GM21526 (cell line): ENCODE measurements around the gene SPON1.
"Not testable (repeated sequence)": the region's sequence is repeated elsewhere in the genome, so short reads cannot be mapped to it uniquely, and the experiment has no call there.

ENCODE experiments used
- ATAC-seq: cut with Tn5 transposase; IDR thresholded peaks from one replicate; pipeline ENCODE4 v1.9.1; 2021; ENCODE audit warnings: moderate library complexity; ENCODE audit not compliant: unreplicated experiment, low FRiP score

The SPON1 gene

DNA sequence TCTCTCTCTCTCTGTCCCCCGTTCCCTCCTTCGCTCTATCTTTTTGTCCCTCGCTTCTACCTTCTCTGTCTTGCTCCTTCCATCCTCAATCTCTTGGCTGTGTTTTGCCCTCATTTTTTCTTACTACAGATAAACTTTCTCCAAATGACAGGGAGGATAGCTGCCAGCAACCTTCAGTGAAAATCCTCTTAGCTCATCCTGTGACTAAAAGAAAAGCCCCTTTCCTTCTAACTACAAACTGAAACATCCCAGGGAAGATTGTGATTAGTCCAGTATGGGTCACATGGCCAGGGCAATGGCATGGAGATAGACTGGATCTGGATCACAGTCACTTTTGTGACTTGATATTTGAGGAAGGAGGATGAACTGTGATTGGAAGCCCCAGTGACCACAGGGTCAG, 10.4 kb downstream of the SPON1 start:
- ATAC-seq: no peak

DNA sequence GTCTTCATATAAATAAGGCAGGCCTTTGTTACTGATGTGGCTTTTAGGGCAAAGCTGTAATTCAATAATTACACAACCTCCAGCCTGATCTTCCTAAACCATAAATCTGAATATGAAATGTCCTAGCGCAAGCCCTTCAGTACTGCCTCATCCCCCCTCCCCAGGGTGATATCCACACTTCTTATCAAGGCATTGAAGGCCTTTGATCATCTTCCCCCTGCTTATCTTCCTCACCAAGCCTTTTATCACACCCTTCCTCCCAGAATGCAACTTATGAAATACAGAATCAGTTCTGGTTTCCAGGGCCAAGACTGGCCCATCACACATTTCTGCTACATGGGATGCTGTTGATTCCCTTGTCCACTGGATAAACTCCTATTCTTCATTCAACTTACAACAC, 12.1 kb downstream of the SPON1 start:
- ATAC-seq: no peak

DNA sequence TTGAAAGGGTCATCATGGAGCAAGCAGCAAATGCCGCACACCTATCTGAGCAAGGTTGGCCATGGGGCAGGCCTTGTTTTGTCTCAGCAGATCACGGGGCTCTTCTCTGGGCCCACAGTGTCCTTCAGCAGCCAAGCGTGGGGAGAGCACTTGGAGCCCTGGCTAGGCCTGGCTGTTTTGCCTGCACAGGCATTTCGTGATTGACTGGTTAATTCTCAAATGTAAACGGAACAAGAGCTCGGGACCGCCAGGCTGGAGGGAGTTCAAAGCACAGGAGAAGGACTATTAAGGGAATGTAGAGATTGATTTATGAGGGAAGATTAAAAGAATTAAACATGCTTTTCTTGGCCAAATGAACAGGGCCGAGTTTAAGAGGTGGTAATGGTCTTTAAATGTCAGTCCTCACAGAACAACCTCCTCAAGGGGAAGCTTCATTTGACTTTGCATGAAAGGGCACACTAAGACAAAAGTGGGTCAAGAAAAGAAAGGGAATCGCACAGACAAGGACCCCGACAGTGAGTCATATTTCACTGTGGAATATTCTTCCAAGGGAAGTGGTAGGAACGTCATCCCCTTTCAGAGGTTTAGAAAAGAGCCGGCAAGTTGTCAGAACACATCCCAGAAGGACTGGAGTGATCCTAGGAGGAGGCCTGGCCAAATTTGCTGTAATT, 20.7 kb downstream of the SPON1 start:
- ATAC-seq: no peak

DNA sequence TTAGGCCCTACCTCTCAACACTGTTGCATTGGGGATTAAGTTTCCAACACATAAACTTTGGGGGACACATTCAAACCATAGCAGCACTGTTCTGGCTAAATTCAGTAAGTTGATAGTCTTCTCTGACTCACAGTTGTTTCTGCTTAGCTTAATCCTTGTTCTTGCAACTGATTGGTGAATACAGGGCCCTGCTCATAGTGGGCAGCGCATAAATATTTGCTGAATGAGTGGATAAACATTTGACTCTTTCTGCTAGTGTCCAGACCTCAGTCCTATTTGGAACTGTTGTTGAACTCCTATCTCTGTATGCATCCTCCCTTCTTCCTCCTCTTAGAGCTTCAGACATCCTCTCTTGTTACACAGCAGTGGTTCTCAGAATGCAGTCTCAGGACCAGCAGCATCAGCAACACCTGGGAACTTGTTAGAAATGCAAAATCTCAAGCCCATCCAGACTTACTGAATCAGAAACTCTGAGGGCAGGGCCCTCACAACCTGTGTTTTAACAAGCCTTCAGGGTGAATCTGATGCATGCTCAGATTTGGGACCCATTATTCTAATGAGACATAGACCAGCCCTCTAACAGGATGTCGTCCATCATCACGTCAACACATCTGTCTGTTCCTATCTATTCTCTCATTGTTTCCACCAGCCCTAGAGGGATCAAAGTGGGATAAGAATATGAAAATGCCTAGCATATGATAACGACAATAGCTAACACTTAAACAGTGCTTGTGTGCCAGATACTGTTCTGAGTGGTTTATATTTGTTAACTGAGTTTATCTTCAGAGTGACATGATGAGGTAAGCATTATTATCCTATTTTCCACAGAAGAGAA, 22.3 kb downstream of the SPON1 start:
- no peak for ATAC-seq

DNA sequence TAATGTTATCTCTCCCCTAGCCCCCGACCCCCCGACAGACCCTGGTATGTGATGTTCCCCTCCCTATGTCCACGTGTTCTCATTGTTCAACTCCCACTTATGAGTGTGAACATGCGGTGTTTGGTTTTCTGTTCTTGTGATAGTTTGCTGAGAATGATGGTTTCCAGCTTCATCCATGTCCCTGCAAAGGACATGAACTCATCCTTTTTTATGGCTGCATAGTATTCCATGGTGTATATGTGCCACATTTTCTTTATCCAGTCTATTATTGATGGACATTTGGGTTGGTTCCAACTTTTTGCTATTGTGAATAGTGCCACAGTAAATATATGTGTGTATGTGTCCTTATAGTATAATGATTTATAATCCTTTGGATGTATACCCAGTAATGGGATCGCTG, 24.2 kb downstream of the SPON1 start:
- ATAC-seq: not testable (repeated sequence)

DNA sequence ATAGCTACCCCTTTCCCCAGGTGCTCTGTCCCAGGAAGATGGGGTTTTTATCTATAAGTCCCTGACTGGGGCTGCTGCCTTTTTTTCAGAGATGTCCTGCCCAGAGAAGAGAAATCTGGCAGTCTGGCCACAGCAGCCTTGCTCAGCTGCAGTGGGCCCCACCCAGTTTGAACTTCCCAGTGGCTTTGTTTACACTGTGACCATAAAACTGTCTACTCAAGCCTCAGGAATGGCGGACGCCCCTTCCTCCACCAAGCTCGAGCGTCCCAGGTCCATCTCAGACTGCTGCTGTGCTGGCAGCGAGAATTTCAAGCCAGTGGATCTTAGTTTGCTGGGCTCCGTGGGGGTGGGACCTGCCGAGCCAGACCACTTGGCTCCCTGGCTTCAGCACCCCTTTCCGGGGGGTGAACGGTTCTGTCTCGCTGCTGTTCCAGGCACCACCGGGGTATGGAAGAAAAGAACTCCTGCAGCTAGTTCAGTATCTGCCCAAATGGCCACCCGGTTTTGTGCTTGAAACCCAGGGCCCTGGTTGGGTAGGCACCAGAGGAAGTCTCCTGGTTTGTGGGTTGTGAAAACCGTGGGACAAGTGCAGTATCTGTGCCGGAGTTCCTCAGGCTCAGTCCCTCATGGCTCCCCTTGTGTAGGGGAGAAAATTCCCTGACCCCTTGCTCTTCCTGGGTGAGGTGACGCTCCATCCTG, 29.8 kb downstream of the SPON1 start:
- not testable (repeated sequence) for ATAC-seq

DNA sequence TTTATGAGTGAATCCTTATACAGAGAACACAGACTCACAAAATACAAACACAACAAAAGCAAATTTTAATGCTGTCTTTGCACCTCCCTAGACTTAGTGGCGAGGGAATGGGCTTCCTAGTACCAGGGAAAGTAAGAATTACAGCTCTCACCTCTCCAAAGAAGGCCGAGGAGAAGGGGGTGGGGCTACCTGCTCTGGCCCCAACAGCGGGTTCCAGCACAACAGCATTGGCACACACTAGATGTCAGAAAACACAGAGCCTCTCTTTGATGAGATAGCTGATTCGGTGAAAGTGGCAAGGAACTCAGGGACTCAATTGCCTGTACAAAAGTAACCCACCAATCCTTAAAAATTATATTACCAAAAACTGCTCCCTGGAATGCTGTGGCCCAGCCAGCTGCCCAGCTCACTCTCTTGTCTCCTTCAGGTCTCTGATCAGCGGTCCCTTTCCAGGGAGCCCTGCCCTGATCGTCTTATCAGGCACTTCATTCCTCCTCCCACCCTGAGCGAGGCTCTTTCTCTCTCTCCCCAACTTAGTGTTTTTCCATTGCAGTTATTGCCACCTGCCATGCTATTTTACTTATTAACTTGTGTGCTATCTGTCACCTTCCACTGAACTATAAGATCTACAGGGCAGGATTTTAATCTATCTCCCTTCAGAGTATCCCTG, 30.7 kb downstream of the SPON1 start:
- ATAC-seq: no peak

DNA sequence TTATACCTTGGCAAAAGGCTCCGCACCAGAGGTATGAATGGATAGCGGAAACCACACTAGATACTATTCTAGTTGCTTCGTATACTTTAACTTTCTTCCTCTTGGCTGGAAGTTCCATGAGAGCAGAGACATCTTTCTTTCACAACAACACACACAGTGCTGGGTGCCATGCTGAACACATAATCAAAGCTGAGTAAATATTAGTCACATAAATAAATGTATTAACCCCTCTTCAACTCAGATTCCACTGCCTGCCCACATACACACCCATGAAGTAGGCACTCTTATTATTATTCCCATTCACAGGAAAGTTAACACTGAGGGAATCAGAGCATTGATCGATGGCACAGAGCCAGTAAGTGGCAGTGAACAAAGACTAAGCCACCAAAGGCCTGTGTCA, 35.4 kb downstream of the SPON1 start:
- ATAC-seq: no peak

DNA sequence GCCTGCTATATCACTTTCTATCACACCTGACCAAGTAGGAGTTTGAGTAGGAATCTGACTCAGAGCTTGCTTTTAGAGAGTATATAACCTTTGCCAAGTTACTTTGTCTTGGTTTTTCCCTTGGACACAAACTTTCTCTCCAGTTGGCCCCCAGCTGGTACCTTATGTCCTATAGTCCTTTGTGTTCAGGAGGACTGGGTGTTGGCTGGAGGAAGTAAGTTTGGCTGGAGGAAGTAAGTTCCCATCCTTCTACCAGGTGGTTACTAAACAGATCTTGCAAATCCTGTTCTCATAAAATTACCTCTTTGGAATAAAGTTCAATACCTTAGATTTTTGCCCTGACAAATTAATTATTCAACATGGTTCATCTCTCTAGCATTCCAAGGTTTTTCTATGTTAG, 37.2 kb downstream of the SPON1 start:
- ATAC-seq: no peak

DNA sequence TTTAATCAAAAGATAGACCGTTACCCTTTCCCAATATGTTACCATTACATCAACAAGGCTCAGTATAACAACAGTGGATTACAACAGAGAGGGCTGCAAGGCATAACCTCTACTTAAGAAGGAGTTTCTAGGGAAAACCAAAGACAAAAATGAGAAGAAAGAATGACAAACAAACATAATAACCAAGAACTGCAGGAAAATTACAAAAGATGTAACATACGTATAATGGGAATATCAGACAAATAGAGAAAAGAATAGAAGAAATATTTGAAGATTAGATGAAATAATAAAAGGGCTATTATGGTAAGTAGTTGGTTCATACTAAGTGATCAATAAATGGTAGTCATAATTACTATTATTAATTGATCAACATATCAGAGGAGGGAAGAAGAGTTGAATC, 39.1 kb downstream of the SPON1 start:
- no peak for ATAC-seq

DNA sequence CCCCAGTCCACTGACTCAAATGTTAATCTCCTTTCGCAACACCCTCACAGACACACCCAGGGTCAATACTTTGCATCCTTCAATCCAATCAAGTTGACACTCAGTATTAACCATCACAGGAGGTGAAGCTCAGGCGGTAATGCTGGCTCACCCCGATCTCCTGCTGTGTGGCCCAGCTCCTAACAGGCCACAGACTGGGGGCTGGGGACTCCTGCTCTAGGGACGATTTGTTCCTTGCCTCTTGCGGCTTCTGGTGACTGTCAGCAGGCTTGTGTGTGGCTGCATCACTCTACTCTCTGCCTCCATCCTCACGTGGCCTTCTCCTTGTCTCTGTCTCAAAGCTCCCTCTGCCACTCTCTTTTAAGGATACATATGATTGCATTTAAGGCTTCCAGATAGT, 45.0 kb downstream of the SPON1 start:
- no peak for ATAC-seq

DNA sequence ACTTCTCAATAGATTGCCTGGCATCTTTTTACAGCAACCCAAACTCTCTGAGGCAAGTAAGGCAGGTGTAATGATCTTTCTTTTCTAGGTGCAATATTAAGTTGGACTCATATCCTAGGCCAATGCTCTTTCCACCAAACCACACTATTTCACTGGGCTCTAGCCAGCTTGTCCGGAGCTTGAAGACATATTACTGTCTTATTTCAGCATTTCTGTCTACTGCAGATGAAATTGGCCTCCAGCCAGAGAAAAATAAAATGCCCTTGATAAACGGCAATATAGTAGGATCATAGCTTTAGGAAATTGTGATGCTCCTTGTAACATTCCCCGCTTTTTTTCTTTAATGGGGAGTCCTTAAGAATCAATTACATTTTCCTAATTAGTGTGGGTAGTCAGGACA, 48.1 kb downstream of the SPON1 start:
- no peak for ATAC-seq

DNA sequence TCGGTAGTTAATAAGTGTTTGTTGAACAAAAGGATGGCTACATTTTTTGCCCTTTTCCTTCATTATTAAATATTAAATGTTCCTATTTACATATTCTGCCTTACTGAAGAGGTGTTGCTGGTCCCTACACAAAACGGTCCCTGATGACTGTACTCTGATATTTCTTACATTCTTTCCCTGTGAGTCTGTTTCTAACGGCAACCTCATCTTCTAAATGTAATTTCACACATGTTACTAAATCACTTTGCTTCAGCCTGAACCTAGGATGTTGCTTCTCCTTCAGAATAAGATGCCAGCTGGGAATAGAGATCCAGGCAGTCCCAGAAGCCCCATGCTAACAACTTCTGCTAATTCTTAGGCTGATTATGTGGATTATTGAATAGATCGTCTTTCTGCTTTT, 50.3 kb downstream of the SPON1 start:
- ATAC-seq: no peak

DNA sequence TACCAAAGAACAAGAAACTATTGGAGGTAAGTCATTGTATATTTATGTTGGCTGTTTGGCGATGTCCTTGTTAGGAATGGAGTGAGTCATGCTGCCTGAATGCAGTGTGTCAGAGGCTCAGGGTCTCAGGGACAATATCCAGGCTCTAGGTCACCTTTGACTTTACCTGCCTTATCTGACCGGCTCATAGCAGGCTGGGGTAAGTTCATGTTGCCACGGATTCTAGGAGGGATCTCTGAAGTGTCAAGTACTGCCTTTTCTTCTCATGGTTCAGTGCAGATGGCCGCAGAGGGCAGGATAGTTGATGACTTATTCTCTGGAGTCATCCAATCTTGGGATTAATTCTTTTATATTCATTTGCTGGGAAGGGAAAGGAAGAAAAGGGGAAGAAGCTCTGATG, 53.2 kb downstream of the SPON1 start:
- ATAC-seq: no peak

DNA sequence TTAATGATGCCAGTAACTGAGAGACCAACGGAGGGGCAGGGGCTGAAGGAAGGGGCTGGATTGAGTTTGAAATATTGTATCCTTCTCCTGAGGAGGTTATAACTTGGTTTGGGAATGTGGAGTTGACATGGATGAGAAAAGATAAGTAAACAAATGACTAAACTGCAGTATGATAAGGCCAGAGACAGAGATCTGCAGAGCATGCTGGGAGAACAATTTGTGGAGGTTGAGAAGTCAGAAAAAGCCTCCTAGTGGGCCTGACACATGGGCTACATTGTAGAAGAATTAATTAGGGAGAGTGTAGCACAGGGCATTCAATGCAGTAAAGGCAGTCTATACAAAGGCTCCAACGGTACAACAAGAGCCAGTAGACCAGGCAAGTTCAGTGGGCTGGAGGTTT, 55.9 kb downstream of the SPON1 start:
- ATAC-seq: no peak

DNA sequence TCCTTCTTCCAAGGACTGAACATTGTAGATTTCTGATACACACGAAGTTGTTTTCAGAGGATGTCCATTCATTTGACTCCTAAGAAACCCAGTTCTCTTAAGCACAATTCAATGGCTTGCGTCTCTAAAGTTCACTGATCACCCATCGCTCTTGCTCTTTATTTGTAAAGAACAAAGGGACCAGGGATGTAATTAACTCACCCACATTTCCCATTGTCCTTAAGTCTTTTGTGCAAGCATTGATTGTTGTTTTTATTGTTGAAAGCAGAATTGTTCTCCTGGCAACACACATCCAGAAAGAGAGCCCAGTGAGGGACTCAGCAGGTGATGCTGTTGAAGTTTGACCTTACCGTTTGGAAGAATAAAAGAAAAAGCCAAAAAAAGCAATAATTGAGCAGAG, 59.2 kb downstream of the SPON1 start:
- no peak for ATAC-seq

DNA sequence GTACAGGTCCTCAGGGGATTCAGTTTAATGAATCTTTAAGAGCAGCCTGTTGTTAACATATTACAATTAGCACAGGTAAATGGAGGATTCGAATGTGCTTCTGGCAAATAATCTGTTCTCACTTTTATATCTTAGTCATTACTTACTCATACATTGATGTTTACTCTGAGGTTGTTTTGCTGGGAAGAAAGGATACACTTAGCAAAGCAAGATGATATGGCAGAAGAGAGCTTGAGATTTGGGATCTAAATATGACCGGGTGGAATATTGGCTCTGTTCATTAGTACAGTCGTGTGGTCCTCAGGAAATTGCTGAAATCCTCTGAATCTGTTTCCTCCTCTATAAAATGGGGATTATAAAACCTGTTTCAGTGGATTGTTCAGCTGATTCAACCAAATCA, 59.7 kb downstream of the SPON1 start:
- no peak for ATAC-seq

DNA sequence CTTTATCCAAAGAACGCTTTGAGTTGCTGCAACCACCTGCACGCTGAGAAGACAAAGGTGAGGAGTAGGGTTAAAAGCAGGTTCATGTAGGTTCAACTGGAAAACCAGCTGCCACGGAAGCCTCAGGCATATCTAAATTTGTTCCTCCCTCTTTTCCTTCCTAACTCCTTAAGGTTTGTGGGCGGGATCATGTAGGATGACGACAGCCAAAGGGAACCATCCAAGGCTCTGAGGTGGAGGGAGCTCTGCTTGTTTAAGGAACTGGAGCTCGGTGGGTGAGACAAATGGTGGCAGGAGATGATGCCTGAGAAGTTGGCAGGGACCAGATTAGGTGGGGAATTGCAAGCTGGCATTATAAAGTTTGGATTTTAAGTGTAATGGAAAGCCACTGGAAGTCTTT, 60.3 kb downstream of the SPON1 start:
- no peak for ATAC-seq

DNA sequence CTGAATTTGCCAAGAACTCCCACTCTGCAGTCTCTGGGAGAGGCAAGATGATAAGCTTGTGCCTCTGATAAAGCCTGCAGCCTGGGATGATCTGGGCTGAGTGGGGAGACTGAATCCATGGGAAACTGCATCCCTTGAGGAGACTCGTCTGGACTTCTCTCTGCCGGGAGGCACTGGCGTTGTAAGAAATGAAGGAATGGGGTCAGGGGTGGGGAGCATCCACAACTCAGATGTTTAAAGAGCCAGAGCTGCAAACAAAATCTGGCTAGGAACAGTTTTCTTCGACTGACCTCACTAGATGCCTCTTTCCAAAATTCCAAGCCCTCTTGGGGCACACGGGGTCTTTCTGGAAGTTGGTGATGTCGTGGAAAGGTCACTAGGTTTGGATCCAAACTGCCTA, 64.4 kb downstream of the SPON1 start:
- ATAC-seq: no peak

DNA sequence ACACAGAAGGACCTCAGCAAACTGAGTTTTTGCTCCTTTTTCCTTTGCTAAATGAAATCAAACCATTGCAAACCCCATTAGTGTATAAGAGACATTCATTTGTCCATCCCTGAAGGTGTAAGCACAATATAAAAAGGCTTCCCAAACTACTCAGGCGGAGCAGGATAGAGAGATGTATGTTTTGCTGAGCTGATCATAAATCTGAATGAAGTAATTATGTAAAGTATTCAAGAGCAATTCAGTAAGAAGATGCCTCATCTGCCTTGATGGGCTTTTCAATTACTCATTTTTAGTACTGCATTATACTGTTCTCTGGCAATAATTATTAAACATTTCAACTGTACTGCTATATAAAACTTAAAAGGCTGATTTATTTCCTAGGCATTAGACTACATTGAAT, 65.0 kb downstream of the SPON1 start:
- ATAC-seq: no peak

DNA sequence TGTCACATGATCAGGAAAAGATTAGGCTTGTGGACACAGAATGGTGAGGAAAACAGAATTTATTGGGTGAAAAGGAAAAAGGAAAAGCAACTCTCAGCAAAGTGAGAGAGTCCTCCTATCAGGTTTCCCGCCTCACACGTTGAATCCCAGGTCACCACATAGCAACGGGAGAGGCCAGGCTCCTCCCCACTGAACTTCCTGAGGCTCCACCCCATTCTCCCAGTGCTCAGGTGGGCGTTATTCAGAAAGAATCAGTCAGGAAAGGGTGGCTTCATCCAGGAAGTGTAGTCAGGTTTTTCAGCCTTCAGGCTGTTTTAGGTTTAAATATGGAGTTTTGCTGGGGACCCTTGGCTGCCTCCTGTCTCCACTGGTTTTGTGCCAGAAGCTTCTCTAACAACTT, 66.9 kb downstream of the SPON1 start:
- ATAC-seq: no peak
